A549 (cell line): ENCODE measurements around the gene NXPH4.

Experiments used
- CHD2 ChIP-seq: fragments of 150-350 bp; IDR thresholded peaks from 2 replicates; pipeline ENCODE4 v1.6.1; 2014; ENCODE audit warnings: low read length; ENCODE audit not compliant: partially characterized antibody
- JUN ChIP-seq, 2 experiments: fragments of >200 bp; sonication (Bioruptor Twin); formaldehyde crosslinking; IDR thresholded peaks; 2 replicates in 1 of 2; 3 replicates in 1 of 2; pipeline ENCODE4 v1.6.1; 2016 to 2017
- PHF8 ChIP-seq: fragments of 200-600 bp; sonication (generic); IDR thresholded peaks from 2 replicates; pipeline ENCODE4 v1.6.1; 2016; ENCODE audit warnings: low read depth, mild to moderate bottlenecking, antibody characterized with exemption, moderate library complexity, borderline replicate concordance
- POLR2A ChIP-seq: IDR thresholded peaks from 2 replicates; pipeline ENCODE4 v1.6.1; 2012; ENCODE audit warnings: mild to moderate bottlenecking, low read length
- ZC3H11A ChIP-seq: fragments of 450-650 bp; IDR thresholded peaks from 2 replicates; pipeline ENCODE4 v1.6.1; 2014; ENCODE audit warnings: antibody characterized with exemption, mild to moderate bottlenecking

DNA sequence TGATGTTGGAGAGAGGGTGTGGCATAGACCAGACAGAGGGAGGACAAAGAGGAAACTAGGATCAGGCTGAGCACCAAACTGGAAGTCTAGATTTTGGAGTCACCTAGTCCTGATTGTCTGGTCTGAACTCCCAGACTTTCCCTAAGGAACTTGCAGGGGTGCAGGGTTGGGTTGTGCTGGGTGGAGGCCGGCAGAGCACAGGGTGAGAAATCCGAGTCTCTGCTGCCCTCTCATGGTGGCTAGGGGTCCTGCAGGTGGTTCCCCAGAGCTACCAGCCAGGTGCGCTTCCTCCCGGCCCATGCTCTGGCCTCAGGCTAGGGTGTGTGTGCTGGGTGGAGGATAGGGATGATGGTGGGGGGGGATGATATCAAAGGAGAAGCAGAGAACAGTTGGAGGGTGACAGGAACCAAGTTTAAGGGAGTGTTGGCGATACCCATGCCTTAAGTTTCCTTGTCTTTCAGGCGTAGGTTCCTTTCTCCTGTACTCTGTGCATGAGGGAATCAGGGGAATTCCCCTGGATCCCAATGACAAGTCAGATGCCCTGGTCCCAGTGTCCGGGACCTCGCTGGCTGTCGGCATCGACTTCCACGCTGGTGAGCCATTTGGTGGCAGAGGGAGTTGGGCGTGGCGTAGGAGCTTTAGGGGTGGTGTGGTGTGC lies 33.5 kb upstream of the NXPH4 start:
- no peak for TF ChIP-seq ZC3H11A
- TF ChIP-seq PHF8: no peak
- TF ChIP-seq POLR2A: no peak
- TF ChIP-seq CHD2: no peak
- no peak for TF ChIP-seq JUN (IDR thresholded peaks at IDR 0.05)
